ENCODE data around the gene MTHFSD. TPM values are rescaled to one million over a fixed set of nuclear protein-coding genes. Genes with fewer than 3 reads are reported as not detected.

MTHFSD gene
- polyA plus RNA-seq, 1 of the 3 experiments (the other 2 are of a cell fraction) = 15.6 TPM

DNA sequence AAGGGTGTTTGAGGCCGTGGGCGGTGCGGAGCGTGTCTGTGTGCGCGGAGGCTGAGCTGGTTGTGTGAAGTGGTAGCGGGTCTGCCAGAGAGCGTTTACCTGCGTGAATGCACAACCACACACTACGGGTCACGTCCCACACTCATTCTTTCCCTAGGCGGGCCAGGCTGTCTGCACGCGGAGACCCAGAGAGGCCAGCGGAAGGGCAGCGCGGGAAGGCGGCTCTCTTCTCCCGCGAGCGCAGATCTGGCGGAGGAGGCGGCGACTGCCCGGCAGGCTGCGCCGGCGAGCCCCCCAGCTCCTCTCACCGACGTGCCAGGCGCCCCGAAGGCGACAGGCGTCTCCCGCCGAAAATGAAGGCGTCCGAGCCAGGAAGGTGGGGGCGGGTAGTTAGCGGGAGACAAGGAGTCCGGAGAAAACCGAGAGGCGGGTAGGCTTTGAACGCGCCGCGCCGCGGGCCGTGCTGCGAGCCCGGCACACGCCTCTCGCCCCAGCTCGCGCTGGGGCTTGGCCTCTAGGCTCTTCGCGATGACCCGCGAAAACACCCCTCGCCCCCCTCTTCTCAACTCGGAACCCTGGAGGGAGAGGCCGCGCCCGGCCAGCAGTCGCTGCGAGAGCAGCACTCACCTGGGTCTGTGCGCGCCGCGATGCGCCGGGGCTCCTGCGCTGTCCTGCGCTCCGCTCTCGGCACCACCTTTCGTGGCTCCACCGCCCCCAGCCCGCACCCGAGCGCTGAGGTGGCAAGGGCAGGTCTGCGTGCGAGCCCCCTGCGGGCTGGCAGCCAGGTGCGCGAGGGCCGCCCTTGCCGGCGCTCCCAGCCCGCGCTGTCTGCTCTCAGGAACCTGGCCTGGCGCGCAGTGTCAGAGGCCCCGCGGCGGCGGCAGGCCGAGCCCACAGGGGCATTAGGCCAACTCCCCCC, 46.7 kb downstream of the MTHFSD start:
- peaks cover 95% of the 10 kb centered on the region for H3K27me3 ChIP-seq (ENCODE audit: insufficient read depth)
- TF ChIP-seq MXI1 (IDR thresholded peaks at IDR 0.05; ENCODE audit: low read depth, low read length) (no peak), EZH2phosphoT487 (IDR thresholded peaks at IDR 0.05; ENCODE audit: borderline replicate concordance, low read depth) (peak; percentile 11; the same call in 1 of the 2 replicates), RFX5 (IDR thresholded peaks at IDR 0.05; ENCODE audit: low read length) (no peak)
- TF ChIP-seq, protein P1, sequence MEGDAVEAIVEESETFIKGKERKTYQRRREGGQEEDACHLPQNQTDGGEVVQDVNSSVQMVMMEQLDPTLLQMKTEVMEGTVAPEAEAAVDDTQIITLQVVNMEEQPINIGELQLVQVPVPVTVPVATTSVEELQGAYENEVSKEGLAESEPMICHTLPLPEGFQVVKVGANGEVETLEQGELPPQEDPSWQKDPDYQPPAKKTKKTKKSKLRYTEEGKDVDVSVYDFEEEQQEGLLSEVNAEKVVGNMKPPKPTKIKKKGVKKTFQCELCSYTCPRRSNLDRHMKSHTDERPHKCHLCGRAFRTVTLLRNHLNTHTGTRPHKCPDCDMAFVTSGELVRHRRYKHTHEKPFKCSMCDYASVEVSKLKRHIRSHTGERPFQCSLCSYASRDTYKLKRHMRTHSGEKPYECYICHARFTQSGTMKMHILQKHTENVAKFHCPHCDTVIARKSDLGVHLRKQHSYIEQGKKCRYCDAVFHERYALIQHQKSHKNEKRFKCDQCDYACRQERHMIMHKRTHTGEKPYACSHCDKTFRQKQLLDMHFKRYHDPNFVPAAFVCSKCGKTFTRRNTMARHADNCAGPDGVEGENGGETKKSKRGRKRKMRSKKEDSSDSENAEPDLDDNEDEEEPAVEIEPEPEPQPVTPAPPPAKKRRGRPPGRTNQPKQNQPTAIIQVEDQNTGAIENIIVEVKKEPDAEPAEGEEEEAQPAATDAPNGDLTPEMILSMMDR (IDR thresholded peaks at IDR 0.05) = no peak
- CTCF ChIA-PET = interaction anchor here (1.2 to 1.4 kb wide), 3 partner anchors 9 to 12 kb away, joined by 4 read pairs; no protein-coding TSS in a partner anchor
- H3K9ac ChIP-seq = no peak overlapping the region
- POLR2A ChIA-PET = no interaction called here
- H3K9me3 ChIP-seq = no peaks in the 10 kb centered on the region
- H3K4me1 ChIP-seq (ENCODE audit: control insufficient read depth in 1 of 2, insufficient read depth in 2 of 2, low read depth in 1 of 2, low read length in 1 of 2) = no peaks in the 10 kb centered on the region
- no peak for DNase-seq
- H2AFZ ChIP-seq (ENCODE audit: low read depth) = no peak overlapping the region
- H3K4me2 ChIP-seq = 0 out of 2 replicates have a peak overlapping the region, but pooled peaks have one; percentile 74
- WGBS (ENCODE audit: low lambda C conversion rate) = 24% methylated on average over 26 of the region's 99 CpGs
- no peak overlapping the region for H3K27ac ChIP-seq (ENCODE audit: low read depth in 2 of 2, low read length in 1 of 2)
- 0 out of 2 replicates have a peak, but pooled peaks cover 22% of the 10 kb centered on the region for H4K20me1 ChIP-seq (ENCODE audit: insufficient read depth)
- H3K36me3 ChIP-seq (replicated peaks in 1 of 2; ENCODE audit: control insufficient read depth in 1 of 2, insufficient read depth in 2 of 2, low read length in 1 of 2) = no peaks in the 10 kb centered on the region
- no peaks in the 10 kb centered on the region for H3F3A ChIP-seq (replicated peaks; ENCODE audit: insufficient read depth)
- H3K4me3 ChIP-seq (ENCODE audit: low read depth in 2 of 2, low read length in 1 of 2) = no peak overlapping the region
- no peaks in the 10 kb centered on the region for H3K9me2 ChIP-seq
- no peaks in the 10 kb centered on the region for H3K79me2 ChIP-seq (ENCODE audit: insufficient read depth)

DNA sequence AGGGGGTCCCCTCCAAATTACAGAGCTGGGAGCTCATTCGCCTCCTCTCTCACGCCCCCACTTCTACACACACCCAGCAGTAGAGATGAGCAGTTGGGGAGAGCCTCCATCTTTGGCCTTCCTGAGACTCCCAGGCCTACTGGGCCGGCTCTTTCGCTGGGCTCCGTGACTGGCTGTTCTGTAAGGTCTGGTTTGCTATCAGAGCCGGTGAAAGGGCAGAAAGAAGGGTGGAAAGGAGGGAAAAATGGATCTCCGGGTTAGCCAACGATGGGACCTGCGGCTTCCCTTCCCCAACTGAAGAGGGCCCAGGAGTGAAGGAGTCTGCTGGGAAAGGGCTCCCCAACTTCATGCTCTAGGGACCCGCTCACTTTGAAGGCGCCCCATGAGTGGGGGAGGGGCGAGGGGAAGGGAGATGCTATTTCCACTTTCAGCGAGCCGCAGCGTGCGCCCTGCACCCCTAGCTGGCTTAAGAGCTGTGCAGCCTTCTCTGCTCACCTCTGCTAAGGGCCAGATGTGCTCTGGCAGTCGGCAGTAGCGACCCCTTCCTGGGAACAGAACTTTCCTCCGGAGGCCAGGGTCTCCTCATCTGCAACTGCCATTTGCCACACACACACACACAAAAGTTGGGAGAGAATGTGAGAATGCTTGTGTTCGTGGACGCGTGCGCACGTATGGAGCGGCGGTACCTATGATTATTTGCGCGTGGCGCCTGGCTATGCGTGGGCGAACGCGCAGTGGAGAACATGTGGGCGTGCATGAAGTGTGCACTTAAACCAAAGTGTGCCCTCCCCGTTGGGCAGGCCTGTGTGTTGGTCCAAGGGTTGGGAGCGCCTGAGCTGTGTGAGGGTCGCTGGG, 47.6 kb downstream of the MTHFSD start:
- Histone ChIP-seq H3K4me3 (ENCODE audit: low read depth in 2 of 2, low read length in 1 of 2) (no peak overlapping the region), H3K79me2 (ENCODE audit: insufficient read depth) (no peaks in the 10 kb centered on the region), H4K20me1 (ENCODE audit: insufficient read depth) (0 out of 2 replicates have a peak, but pooled peaks cover 22% of the 10 kb centered on the region), H3K9me3 (no peaks in the 10 kb centered on the region), H2AFZ (ENCODE audit: low read depth) (no peak overlapping the region), H3K36me3 (replicated peaks in 1 of 2; ENCODE audit: control insufficient read depth in 1 of 2, insufficient read depth in 2 of 2, low read length in 1 of 2) (no peaks in the 10 kb centered on the region), H3K4me2 (no peak overlapping the region), H3K4me1 (ENCODE audit: control insufficient read depth in 1 of 2, insufficient read depth in 2 of 2, low read depth in 1 of 2, low read length in 1 of 2) (no peaks in the 10 kb centered on the region), H3K9me2 (no peaks in the 10 kb centered on the region), H3F3A (replicated peaks; ENCODE audit: insufficient read depth) (no peaks in the 10 kb centered on the region), H3K9ac (no peak overlapping the region), H3K27me3 (ENCODE audit: insufficient read depth) (peaks cover 95% of the 10 kb centered on the region), H3K27ac (ENCODE audit: low read depth in 2 of 2, low read length in 1 of 2) (no peak overlapping the region)
- POLR2A ChIA-PET = no interaction called here
- DNase-seq = no peak
- CTCF ChIA-PET = interaction anchor here (1.2 to 1.4 kb wide), 2 partner anchors 10 to 13 kb away, joined by 4 read pairs; no protein-coding TSS in a partner anchor
- 40% methylated on average over 31 of the region's 37 CpGs for WGBS (ENCODE audit: low lambda C conversion rate)
- TF ChIP-seq, protein P2, sequence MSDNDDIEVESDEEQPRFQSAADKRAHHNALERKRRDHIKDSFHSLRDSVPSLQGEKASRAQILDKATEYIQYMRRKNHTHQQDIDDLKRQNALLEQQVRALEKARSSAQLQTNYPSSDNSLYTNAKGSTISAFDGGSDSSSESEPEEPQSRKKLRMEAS (IDR thresholded peaks at IDR 0.05; ENCODE audit: low read depth) = no peak
- TF ChIP-seq SIN3A (IDR thresholded peaks at IDR 0.05; ENCODE audit: borderline replicate concordance, low read depth, low read length) = no peak
- no peak for TF ChIP-seq TCF12 (IDR thresholded peaks at IDR 0.05)
- TF ChIP-seq, protein P3, sequence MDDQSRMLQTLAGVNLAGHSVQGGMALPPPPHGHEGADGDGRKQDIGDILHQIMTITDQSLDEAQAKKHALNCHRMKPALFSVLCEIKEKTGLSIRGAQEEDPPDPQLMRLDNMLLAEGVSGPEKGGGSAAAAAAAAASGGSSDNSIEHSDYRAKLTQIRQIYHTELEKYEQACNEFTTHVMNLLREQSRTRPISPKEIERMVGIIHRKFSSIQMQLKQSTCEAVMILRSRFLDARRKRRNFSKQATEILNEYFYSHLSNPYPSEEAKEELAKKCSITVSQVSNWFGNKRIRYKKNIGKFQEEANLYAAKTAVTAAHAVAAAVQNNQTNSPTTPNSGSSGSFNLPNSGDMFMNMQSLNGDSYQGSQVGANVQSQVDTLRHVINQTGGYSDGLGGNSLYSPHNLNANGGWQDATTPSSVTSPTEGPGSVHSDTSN (IDR thresholded peaks at IDR 0.05) = no peak
- TF ChIP-seq, protein P4, sequence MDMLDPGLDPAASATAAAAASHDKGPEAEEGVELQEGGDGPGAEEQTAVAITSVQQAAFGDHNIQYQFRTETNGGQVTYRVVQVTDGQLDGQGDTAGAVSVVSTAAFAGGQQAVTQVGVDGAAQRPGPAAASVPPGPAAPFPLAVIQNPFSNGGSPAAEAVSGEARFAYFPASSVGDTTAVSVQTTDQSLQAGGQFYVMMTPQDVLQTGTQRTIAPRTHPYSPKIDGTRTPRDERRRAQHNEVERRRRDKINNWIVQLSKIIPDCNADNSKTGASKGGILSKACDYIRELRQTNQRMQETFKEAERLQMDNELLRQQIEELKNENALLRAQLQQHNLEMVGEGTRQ (IDR thresholded peaks at IDR 0.05; ENCODE audit: borderline replicate concordance, low read depth, low read length) = no peak
- TF ChIP-seq EP300 (IDR thresholded peaks at IDR 0.05; ENCODE audit: borderline replicate concordance in 1 of 2, low read depth in 1 of 2, low read length in 1 of 2) = no peak
- TF ChIP-seq TAF1 (IDR thresholded peaks at IDR 0.05; ENCODE audit: borderline replicate concordance, low read depth, low read length) = no peak
- no peak for TF ChIP-seq RXRA (IDR thresholded peaks at IDR 0.05; ENCODE audit: borderline replicate concordance, low read depth)
- TF ChIP-seq YY1 (IDR thresholded peaks at IDR 0.05; ENCODE audit: low read depth) = no peak
- TF ChIP-seq FOSL2 (IDR thresholded peaks at IDR 0.05; ENCODE audit: borderline replicate concordance, low read depth) = no peak
- TF ChIP-seq, protein P5, sequence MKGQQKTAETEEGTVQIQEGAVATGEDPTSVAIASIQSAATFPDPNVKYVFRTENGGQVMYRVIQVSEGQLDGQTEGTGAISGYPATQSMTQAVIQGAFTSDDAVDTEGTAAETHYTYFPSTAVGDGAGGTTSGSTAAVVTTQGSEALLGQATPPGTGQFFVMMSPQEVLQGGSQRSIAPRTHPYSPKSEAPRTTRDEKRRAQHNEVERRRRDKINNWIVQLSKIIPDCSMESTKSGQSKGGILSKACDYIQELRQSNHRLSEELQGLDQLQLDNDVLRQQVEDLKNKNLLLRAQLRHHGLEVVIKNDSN (IDR thresholded peaks at IDR 0.05; ENCODE audit: borderline replicate concordance, low read depth) = no peak
